ENCODE measurements around the gene SLCO3A1.

The SLCO3A1 gene

DNA sequence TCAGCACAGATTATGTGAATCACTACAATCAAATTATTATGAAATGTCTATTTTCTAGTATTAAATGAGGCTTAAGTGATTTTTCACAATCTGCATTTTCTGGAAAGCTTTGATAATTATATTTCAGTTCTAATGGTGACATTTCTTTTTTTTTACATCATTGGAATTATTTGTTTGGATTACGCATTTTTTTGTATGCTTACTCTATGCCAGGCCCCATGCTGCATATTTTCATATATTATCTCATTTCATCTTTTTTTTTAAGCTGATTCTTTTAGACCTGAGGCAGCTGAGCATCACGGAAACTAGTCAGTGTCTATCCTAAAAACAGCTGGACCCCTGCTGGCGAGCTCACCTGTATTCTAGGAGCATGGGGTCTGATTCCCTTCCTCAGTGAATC is 31.1 kb downstream of the SLCO3A1 start:
- DNase-seq, result no peak

DNA sequence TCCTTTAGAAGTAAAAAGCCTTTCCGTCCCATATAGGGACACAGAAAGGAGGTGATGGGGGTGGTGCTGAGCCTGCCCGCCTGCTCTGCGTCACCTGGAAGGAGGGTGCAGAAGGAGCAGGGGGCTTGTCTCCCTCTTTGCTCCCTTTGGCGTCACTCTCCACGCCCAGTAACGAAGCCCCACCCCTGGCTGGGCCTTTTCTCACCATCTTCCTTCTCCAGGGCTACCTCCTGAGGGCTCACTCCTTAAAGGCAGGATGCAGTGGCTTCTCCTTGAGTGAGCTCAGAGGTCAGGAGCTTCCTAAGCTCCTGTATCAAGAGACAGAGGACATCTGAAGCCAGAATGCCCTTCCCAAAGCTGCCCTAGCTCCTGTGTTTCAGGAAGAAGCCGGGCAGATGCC is 31.5 kb downstream of the SLCO3A1 start:
- DNase-seq, result no peak

DNA sequence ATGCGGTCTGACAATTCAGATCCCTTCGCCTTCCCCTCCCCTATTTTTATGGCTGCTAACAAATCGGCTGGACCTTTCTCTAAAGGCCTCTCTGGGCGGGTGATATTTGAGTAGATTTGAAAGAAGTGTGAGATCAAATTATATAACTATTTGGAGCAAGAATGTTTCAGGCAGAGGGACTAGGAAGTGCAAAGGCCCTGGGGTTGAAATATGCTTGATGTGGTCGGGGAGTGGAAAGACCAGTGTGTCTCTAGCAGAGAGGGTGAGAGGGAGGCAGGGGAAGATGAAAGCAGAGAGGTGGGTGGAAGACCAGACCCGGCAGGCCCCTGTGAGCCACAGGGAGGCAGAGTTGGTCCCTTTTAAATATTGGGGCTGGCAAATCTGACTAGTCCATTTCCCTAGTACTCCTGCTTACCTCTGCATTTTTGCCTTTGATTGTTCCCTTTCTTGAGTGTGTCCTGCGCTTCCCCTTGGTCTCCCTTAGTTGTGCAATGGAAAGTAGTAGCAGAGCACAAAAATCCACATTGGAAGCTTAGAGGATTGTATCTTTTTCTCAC is 32.3 kb downstream of the SLCO3A1 start:
- DNase-seq, result peak; percentile 84 to 87 (median 85)

DNA sequence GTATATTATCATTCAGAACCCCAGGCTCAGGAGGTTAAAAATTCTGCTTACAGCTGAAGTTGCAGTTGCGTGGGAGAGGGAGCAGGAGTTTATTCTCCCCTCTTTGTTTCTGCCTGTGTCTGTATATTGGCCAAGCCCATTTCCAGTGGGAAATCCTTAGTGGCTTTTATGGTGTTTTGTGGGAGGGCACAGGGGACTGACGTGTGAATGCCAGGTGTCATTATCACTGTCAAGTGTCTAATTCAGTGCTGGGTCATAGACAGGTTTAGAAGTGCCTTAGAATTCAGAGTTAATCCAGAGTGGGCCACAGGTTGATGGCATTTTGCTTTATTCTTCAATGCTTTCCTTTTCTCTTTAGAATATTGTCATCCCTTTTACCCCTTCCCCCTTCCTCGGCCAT is 33.4 kb downstream of the SLCO3A1 start:
- DNase-seq, result no peak

- DNase-seq, result no peak
Measured at GRCh38 chr15:91887321-91887720, 33.8 kb downstream of the SLCO3A1 start.

- no peak for DNase-seq
Measured at GRCh38 chr15:91887921-91888373, 34.4 kb downstream of the SLCO3A1 start.

DNA sequence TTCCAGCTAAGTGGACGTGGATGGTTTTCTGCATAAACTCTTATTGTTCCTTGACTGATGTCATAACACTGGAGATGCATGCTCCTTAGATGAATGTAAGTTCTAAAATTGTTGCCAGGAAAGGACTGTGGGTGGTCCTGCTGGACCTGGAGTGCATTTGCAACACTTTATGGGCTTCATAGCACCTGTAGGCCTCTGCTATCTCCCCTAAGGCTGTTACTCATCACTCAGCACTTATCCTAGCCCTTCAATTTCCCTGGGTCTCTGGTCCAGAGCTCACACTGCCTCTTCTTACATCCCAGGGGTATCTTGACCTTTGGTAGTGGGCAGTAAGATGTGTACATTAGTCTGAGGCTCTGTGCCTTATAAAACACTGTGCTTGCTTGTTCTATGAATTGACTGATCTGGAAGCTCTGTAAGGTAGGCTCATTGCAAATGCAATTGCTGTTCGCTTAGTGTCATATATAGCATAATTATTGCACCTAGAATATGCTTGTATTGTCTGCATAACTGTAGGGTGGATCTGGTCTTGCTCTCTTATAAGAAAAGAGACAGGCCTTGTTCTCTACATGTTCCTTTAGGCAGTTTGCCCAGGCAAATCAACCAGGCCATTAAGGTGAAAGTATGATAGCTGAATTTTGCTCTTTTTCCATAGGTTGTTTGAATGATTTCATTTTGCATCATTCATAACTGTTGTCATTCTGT is 35.8 kb downstream of the SLCO3A1 start:
- DNase-seq, result no peak

GRCh38 chr15:91890614-91891013 is 37.1 kb downstream of the SLCO3A1 start:
- DNase-seq, result no peak

- no peak for DNase-seq
Measured at GRCh38 chr15:91891101-91891500, 37.6 kb downstream of the SLCO3A1 start.

DNA sequence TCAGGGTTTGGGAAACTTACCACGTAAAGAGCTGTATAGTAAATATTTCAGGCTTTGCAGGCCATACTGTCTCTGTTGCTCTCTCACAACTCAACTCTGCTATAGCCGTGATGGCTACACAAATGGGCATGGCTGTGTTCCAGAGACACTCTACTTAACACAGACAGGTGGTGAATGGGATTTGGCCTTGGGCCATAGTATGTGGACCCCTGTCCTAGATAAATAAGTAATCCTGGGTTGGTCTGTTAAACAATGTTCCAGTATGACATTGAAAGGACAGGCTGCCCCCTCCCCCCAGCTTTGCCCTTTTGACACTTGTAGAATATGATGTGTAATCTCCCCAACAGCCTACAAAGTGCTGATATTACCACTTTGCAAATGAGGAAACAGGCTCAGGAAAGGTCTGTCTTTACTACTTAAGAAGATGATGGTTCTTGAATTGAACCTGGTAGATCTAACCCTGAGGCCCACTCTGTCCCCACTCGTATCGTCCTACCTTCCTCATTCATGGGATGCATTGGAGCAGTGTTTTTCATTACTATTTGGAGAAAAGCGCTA is 38.4 kb downstream of the SLCO3A1 start:
- DNase-seq, result peak; percentile 35 to 63 (median 36)

GRCh38 chr15:91892436-91892835 is 38.9 kb downstream of the SLCO3A1 start:
- DNase-seq, result no peak

DNA sequence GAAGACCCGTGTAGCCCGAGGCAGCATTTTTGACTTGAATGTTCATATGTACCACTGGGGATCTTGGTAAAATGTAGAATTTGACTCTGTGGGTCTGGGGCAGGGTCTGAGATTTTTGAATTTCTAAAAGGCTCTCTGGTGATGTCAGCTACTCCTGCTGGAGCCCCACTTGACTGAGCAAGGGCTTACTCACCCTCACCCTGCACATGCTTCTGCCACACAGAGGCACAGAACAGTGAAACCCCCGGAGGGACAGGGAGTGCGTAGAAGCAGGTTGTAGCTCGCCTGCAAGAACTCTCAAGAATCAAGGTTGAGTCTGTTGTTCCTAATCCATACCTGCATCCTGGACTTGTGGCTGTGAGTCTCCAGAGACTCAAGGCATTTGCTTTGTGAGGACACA is 41.1 kb downstream of the SLCO3A1 start:
- peak; percentile 55 to 57 (median 56) for DNase-seq

DNA sequence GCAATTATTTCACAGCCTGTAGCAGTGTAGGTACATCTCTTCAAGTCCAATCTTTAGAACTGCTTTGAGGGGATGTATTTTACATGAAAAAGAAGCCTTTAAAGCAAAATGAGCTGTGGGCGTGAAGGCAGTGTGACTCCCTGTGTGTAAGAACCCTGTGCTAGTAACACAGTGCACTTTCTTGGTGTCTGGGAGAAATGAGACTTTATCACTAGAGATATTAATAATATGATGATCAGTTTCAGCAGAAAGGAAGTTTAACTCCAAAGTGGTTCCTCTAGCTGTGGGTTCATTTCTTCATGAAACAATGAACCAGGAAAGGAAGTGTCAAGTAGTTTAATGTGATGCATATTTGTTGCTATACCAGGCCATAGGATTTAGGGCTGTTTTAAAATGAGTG is 41.5 kb downstream of the SLCO3A1 start:
- DNase-seq, result peak in 2 of 3 donors; percentile 50 to 60

GRCh38 chr15:91896341-91897055 is 43.0 kb downstream of the SLCO3A1 start:
- peak; percentile 61 to 69 (median 63) for DNase-seq

GRCh38 chr15:91897585-91898372 is 44.3 kb downstream of the SLCO3A1 start:
- no peak for DNase-seq

DNA sequence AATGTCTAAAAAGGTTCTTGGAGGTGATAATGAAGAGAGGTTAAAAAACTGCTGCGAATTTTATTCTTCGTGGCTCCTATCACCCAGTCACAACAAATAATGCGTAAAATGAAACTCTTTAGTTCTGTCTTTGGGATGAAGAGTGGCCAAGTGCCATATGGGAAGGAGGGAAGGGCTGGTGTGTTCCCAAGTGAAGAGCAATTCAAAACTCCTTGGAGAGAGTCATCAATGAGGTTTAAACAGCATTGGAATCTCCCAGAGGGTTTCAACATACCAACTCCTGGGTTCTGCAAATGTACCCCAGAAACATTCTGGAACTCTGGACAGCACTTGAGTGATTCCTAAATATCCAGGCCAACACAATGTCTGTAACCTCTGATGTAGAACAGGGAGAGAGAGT is 45.3 kb downstream of the SLCO3A1 start:
- peak in 2 of 3 donors; percentile 22 to 31 for DNase-seq

- no peak for DNase-seq
Measured at GRCh38 chr15:91904942-91905341, 51.4 kb downstream of the SLCO3A1 start.

- peak; percentile 82 to 94 (median 90) for DNase-seq
Measured at GRCh38 chr15:91908391-91908790, 54.9 kb downstream of the SLCO3A1 start.

- no peak for DNase-seq
Measured at GRCh38 chr15:91909111-91909510, 55.6 kb downstream of the SLCO3A1 start.

GRCh38 chr15:91909574-91909973 is 56.1 kb downstream of the SLCO3A1 start:
- no peak for DNase-seq

DNA sequence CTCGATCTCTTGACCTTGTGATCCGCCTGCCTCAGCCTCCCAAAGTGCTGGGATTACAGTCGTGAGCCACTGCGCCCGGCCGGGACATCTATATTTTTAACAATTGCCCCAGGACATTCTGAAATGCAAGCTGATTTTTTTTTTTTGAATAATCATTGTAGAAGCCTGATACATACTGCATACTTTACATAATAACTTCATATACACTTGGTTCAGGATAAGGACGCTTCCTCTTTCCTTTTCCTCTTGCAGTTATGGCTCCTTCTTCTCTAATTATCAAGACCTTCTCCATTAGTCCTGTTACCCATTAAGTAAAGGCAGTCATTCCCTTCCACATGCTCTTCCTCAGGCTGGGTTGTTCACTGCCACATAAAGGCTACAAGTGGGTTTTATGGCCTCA is 58.3 kb downstream of the SLCO3A1 start:
- peak in 2 of 3 donors; percentile 44 to 49 for DNase-seq

DNA sequence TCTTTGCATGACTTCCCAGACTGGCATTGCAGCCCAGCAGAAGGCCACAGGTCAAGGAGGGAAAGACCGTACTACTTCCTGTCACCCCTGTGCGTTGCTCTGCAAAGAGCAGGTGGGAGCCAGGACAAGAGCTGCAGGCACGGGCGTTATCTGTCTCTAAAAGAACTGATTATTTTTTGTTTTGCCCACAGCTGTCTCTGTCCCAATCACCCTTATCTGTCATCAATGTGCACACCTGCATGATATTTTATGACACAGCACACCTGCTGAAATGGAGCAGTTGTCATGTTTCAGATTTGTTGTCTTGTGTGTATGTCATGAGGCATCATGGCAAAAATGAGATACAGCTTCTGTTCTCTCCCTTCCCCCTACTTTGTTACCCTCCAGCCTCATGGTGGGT is 58.8 kb downstream of the SLCO3A1 start:
- no peak for DNase-seq

DNA sequence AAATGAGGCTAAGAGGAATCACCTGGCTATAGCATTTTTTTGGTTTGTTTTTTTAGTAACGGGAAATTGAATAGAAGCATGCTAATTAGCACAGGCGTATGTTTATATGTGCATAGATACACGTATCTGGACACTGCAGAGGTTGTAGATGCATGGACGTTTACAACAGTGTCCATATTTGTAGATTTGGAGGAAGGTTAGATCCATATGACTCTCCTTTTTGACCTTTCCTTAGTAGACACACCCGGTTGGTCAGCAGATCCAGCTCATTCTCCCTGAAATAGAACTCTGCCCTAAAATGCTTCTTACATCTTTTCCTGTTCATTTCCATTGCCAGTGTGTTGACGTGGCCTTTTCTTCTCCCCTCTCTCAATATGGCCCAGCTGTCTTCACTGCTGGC is 60.1 kb downstream of the SLCO3A1 start:
- DNase-seq, result no peak
